H1 (cell line): ENCODE data around the gene ACAP2. TPM values are rescaled to one million over a fixed set of nuclear protein-coding genes. Genes with fewer than 3 reads are reported as not detected.

Source experiments
- CHD7 ChIP-seq: fragments of 300-600 bp; sonication (generic); IDR thresholded peaks from 2 replicates; pipeline ENCODE4 v1.7.1; 2012; ENCODE audit warnings: low read length, moderate library complexity, mild to moderate bottlenecking, inconsistent platforms; ENCODE audit not compliant: insufficient replicate concordance
- CTBP2 ChIP-seq: IDR thresholded peaks from 2 replicates; pipeline ENCODE4 v1.7.0; 2011; ENCODE audit warnings: borderline replicate concordance, mild to moderate bottlenecking, moderate library complexity, mixed read lengths, low read length; ENCODE audit not compliant: insufficient read depth, insufficient read length
- EGR1 ChIP-seq: IDR thresholded peaks from 2 replicates; pipeline ENCODE4 v1.6.1; 2011; ENCODE audit warnings: low read depth, low read length, borderline replicate concordance
- FOSL1 ChIP-seq: IDR thresholded peaks from 2 replicates; pipeline ENCODE4 v1.6.1; 2011; ENCODE audit warnings: mild to moderate bottlenecking, low read depth, low read length, moderate library complexity; ENCODE audit not compliant: insufficient read depth
- KDM4A ChIP-seq: IDR thresholded peaks from one replicate; pipeline ENCODE4 v1.7.1; 2012; ENCODE audit warnings: low read depth, mild to moderate bottlenecking, moderate library complexity, low read length, inconsistent platforms; ENCODE audit not compliant: severe bottlenecking
- NANOG ChIP-seq: IDR thresholded peaks from 2 replicates; pipeline ENCODE4 v1.6.1; 2011; ENCODE audit warnings: low read length, low read depth, mild to moderate bottlenecking, inconsistent platforms; ENCODE audit not compliant: insufficient read depth, poor library complexity, severe bottlenecking
- POU5F1 ChIP-seq: IDR thresholded peaks from 2 replicates; pipeline ENCODE4 v1.6.1; 2011; ENCODE audit warnings: low read depth, mild to moderate bottlenecking, low read length, moderate library complexity
- RXRA ChIP-seq: IDR thresholded peaks from 2 replicates; pipeline ENCODE4 v1.6.1; 2011; ENCODE audit warnings: low read depth, mild to moderate bottlenecking, low read length, moderate library complexity; ENCODE audit not compliant: insufficient read depth
- SIX5 ChIP-seq: IDR thresholded peaks from 2 replicates; pipeline ENCODE4 v1.6.1; 2011; ENCODE audit warnings: mild to moderate bottlenecking, low read depth, low read length
- SP1 ChIP-seq: IDR thresholded peaks from 2 replicates; pipeline ENCODE4 v1.6.1; 2011; ENCODE audit warnings: low read depth, low read length
- YY1 ChIP-seq: IDR thresholded peaks from 2 replicates; pipeline ENCODE4 v1.6.1; 2011; ENCODE audit warnings: low read depth, mild to moderate bottlenecking, low read length
- ZNF274 ChIP-seq: IDR thresholded peaks from 2 replicates; pipeline ENCODE4 v1.7.0; 2012; ENCODE audit warnings: low read length, borderline replicate concordance; ENCODE audit errors: extremely low read depth
- polyA plus RNA-seq, 7 experiments: library from polyadenylated mRNA; depleted of rRNA in 3 of 7; stranded (reverse) in 5 of 7; unstranded in 2 of 7; fragments of >200 nt in 5 of 7; fragments of 200-250 nt in 2 of 7; gene quantifications; 1 replicate in 5 of 7; 2 replicates in 1 of 7; 4 replicates in 1 of 7; pipeline versions ENCODE4 v1.2.1 to v1.2.3, GENCODE V29; 2011 to 2013; ENCODE audit warnings: missing spikeins in 2 of 7, mixed read lengths in 2 of 7
- total RNA-seq: library from RNA; stranded (reverse); fragmentation: NEBNext Ultra II Directional; extraction: Animal tissue kit (Norgen Biotek cat#: 25700); gene quantifications from 2 replicates; pipeline ENCODE4 v1.2.1, GENCODE V29; 2021

The ACAP2 gene
- total and polyA plus RNA-seq, 2 of the 8 experiments (the other 6 are each of a cell fraction or from before 2014, with no cell fraction given), result 7.7 to 37.3 TPM

DNA sequence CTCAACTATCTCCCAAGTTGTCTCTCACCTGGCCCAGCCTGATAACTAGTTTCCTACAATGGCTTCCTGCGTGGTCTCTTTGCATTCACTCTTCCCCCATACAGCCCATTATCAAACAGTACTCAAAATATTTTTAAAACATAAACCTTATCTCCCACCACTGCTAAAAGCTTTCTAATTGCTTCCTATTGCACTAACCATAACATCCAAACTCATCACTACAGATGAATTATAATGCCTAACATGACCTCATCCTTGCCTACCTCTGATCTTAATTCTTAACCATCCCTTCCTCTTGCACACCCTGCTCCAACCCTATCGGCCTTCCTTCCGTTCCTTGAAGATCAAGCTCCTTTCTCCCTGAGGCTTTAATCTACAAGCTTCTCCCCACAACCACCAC lies 17.0 kb downstream of the ACAP2 start (continued):
- TF ChIP-seq CHD7 (no peak), NANOG (no peak), RXRA (no peak), POU5F1 (no peak), FOSL1 (no peak), KDM4A (no peak), ZNF274 (no peak), SIX5 (no peak), SP1 (no peak), CTBP2 (no peak), YY1 (no peak), EGR1 (no peak)
